K562 (cell line): Measurements from ENCODE around the gene TMPO. TPM values are rescaled to one million over a fixed set of nuclear protein-coding genes. Genes with fewer than 3 reads are reported as not detected.

Experiments used
- BACH1 ChIP-seq: fragments of 200-800 bp; sonication (Bioruptor generic); IDR thresholded peaks from 2 replicates; pipeline ENCODE4 v1.6.1; 2016; ENCODE audit warnings: missing genetic modification characterization, missing compliant biosample characterization
- ESRRB ChIP-seq: fragments of 250-450 bp; sonication (Bioruptor Pico); IDR thresholded peaks from 2 replicates; pipeline ENCODE4 v1.5.0; 2020; ENCODE audit warnings: mild to moderate bottlenecking, moderate library complexity, borderline replicate concordance
- EWSR1 ChIP-seq: fragments of 450-650 bp; IDR thresholded peaks from 2 replicates; pipeline ENCODE4 v1.6.1; 2018; ENCODE audit warnings: borderline replicate concordance, mild to moderate bottlenecking, low read depth, moderate library complexity; ENCODE audit not compliant: partially characterized antibody
- FOS ChIP-seq: IDR thresholded peaks from 3 replicates; pipeline ENCODE4 v1.6.1; 2011; ENCODE audit not compliant: insufficient read length; ENCODE audit errors: extremely low read depth
- JUNB ChIP-seq: fragments of 450-650 bp; formaldehyde crosslinking; conservative IDR thresholded peaks from 2 replicates; pipeline ENCODE4 v1.4.0; 2020; ENCODE audit warnings: mild to moderate bottlenecking
- KAT7 ChIP-seq: sonication (generic); formaldehyde crosslinking; IDR thresholded peaks from 2 replicates; pipeline ENCODE4 v1.8.0; 2022; ENCODE audit warnings: missing genetic modification reagents, mild to moderate bottlenecking, borderline replicate concordance
- NCOA1 ChIP-seq: fragments of 450-650 bp; IDR thresholded peaks from 2 replicates; pipeline ENCODE4 v1.6.1; 2016; ENCODE audit warnings: low read depth
- NCOA2 ChIP-seq, 2 experiments: fragments of 450-650 bp; IDR thresholded peaks; 2 replicates each; pipeline ENCODE4 v1.6.1; 2018; ENCODE audit warnings: mild to moderate bottlenecking in 2 of 2, moderate library complexity in 1 of 2; ENCODE audit not compliant: partially characterized antibody in 2 of 2
- NFXL1 ChIP-seq: fragments of 450-650 bp; formaldehyde crosslinking; IDR thresholded peaks from 2 replicates; pipeline ENCODE4 v1.4.0; 2021; ENCODE audit warnings: mild to moderate bottlenecking
- NR2F6 ChIP-seq: fragments of 450-650 bp; formaldehyde crosslinking; IDR thresholded peaks from 2 replicates; pipeline ENCODE4 v1.4.0; 2020; ENCODE audit warnings: mild to moderate bottlenecking
- POLR2AphosphoS5 ChIP-seq: IDR thresholded peaks from 2 replicates; pipeline ENCODE4 v1.6.1; 2011; ENCODE audit warnings: mild to moderate bottlenecking, low read depth, low read length, moderate library complexity; ENCODE audit not compliant: control insufficient read depth, insufficient read depth
- POLR2H ChIP-seq: IDR thresholded peaks from 2 replicates; pipeline ENCODE4 v1.6.1; 2016; ENCODE audit warnings: missing genetic modification characterization, low read depth, mild to moderate bottlenecking, control low read depth, missing compliant biosample characterization, moderate library complexity
- PYGO2 ChIP-seq: fragments of 450-650 bp; IDR thresholded peaks from 2 replicates; pipeline ENCODE4 v1.6.1; 2016; ENCODE audit warnings: mild to moderate bottlenecking, missing genetic modification characterization, moderate library complexity, missing compliant biosample characterization
- RAD21 ChIP-seq, 2 experiments: fragments of 250-450 bp in 1 of 2; fragments of 450-650 bp in 1 of 2; sonication (Bioruptor Pico) in 1 of 2; formaldehyde crosslinking in 1 of 2; IDR thresholded peaks in 1 of 2; conservative IDR thresholded peaks in 1 of 2; 2 replicates each; pipeline versions ENCODE4 v1.4.0 to v1.8.0; 2020 to 2022; ENCODE audit warnings: mild to moderate bottlenecking in 2 of 2, moderate library complexity in 1 of 2
- RFX5 ChIP-seq: IDR thresholded peaks from 2 replicates; pipeline ENCODE4 v1.6.1; 2011; ENCODE audit warnings: low read depth, mild to moderate bottlenecking, improper control_type of control experiment, low read length
- RFX7 ChIP-seq: fragments of 250-450 bp; sonication (Bioruptor Pico); IDR thresholded peaks from 2 replicates; pipeline ENCODE4 v1.5.1; 2021; ENCODE audit warnings: mild to moderate bottlenecking
- SNIP1 ChIP-seq: fragments of 450-650 bp; IDR thresholded peaks from 2 replicates; pipeline ENCODE4 v1.7.1; 2017; ENCODE audit warnings: low read depth, mild to moderate bottlenecking
- ZNF121 ChIP-seq: sonication (generic); formaldehyde crosslinking; conservative IDR thresholded peaks from 2 replicates; pipeline ENCODE4 v1.8.0; 2022; ENCODE audit warnings: missing genetic modification reagents
- ZNF274 ChIP-seq: IDR thresholded peaks from 2 replicates; pipeline ENCODE4 v1.6.1; 2011; ENCODE audit warnings: low read depth, mild to moderate bottlenecking, low read length, moderate library complexity, borderline replicate concordance
- polyA plus RNA-seq, 8 experiments: library from polyadenylated mRNA; depleted of rRNA in 4 of 8; stranded (reverse) in 5 of 8; unstranded in 3 of 8; fragments of >200 nt; fragmentation: Nextera tagmentation in 2 of 8; fragmentation: Illumina TruSeq in 1 of 8; extraction: Ambion mirVana in 2 of 8; extraction: Trizol in 1 of 8; gene quantifications; 2 replicates each; pipeline versions ENCODE4 v1.2.1 to v1.2.3, GENCODE V29; 2011 to 2014; ENCODE audit warnings: inconsistent platforms in 1 of 8, missing spikeins in 1 of 8
- total RNA-seq, 7 experiments: library from RNA; depleted of rRNA in 6 of 7; stranded (reverse); fragments of >200 nt in 6 of 7; fragmentation: Illumina TruSeq in 2 of 7; extraction: Trizol in 2 of 7; gene quantifications; 2 replicates each; pipeline versions ENCODE4 v1.2.1 to v1.2.3, GENCODE V29; 2011 to 2021; ENCODE audit warnings: low replicate concordance in 1 of 7
- TF ChIP-seq, protein P1 (sequence below): fragments of 250-450 bp; sonication (Bioruptor Pico); IDR thresholded peaks from 2 replicates; pipeline ENCODE4 v1.8.0; 2022; ENCODE audit warnings: moderate library complexity, mild to moderate bottlenecking, inconsistent platforms
- TF ChIP-seq, protein P2 (sequence below), 2 experiments: fragments of 450-650 bp; conservative IDR thresholded peaks; 2 replicates each; pipeline ENCODE4 v1.6.1; 2017; ENCODE audit warnings: mild to moderate bottlenecking in 2 of 2, moderate library complexity in 2 of 2
- TF ChIP-seq, protein P3 (sequence below): fragments of 250-450 bp; sonication (Bioruptor Pico); IDR thresholded peaks from 2 replicates; pipeline ENCODE4 v1.8.0; 2021; ENCODE audit warnings: moderate library complexity, mild to moderate bottlenecking, inconsistent platforms
- TF ChIP-seq, protein P4 (sequence below), 2 experiments: fragments of 250-450 bp in 1 of 2; fragments of 450-650 bp in 1 of 2; sonication (Bioruptor Pico) in 1 of 2; IDR thresholded peaks; 2 replicates each; pipeline versions ENCODE4 v1.6.1 to v1.8.0; 2016 to 2021; ENCODE audit warnings: mild to moderate bottlenecking in 2 of 2, moderate library complexity in 2 of 2, missing compliant biosample characterization in 1 of 2, missing genetic modification characterization in 1 of 2

TMPO gene
- total and polyA plus RNA-seq, 9 of the 15 experiments (the other 6 are each of a cell fraction or from before 2014, with no cell fraction given), result 62.1 to 263 (median 182) TPM

DNA sequence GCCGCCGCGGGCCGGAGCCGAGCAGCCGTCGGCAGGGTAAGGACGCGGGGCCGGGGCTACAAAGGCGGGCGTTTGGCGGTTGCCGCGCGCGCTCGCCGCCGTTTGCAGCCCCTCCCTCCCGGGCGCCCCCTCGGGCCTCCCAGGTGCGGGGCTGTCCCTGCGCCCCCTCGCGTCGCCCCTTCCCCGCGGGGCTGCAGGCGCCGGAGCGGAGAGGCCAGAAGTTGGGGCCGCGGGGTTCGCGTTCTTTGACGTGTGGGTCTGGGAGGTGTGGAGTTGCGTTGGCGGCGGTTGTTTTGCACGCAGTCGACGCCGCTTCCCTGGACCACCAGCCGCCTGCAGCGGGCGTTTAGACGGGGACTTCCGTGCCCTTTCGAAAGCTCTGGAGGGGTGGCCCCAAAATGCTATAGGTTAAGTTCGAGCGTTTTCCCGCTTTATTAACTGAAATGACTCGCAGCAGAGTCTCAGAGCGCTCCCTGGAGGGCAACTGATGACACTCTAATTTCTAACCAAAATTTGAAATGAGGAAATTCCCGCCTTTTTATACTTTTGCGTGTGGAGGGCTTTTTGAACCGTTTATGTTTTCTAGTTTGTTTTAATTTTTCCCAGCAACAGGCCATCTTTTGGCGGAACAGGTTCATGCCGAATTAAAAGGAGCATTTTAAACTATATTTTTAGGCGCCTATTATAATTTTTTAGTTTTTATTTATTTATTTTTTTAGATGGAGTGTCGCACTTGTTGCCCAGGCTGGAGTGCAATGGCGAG, 902 bp downstream of the TMPO start (continued):
- TF ChIP-seq, protein P1, sequence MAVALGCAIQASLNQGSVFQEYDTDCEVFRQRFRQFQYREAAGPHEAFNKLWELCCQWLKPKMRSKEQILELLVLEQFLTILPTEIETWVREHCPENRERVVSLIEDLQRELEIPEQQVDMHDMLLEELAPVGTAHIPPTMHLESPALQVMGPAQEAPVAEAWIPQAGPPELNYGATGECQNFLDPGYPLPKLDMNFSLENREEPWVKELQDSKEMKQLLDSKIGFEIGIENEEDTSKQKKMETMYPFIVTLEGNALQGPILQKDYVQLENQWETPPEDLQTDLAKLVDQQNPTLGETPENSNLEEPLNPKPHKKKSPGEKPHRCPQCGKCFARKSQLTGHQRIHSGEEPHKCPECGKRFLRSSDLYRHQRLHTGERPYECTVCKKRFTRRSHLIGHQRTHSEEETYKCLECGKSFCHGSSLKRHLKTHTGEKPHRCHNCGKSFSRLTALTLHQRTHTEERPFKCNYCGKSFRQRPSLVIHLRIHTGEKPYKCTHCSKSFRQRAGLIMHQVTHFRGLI (CRISPR knock-in tag), result no peak
- TF ChIP-seq POLR2AphosphoS5 (peak; percentile 68), ZNF121 (CRISPR knock-in tag) (no peak), PYGO2 (tag) (no peak), ESRRB (no peak), SNIP1 (no peak), BACH1 (no peak), NCOA1 (no peak), NR2F6 (CRISPR knock-in tag) (no peak), POLR2H (tag) (0 out of 2 replicates have a peak, but pooled peaks have one; percentile 37), NCOA2 (IDR thresholded peaks at IDR 0.05; ENCODE audit: partially characterized antibody in 2 of 2) (no peak), RFX7 (no peak), JUNB (CRISPR knock-in tag) (no peak), RAD21 (CRISPR knock-in tag; conservative IDR thresholded peaks at IDR 0.05 in 1 of 2, IDR thresholded peaks at IDR 0.05 in 1 of 2) (peak; percentile 71 to 88), NFXL1 (CRISPR knock-in tag) (no peak), RFX5 (peak; percentile 83), ZNF274 (no peak), EWSR1 (no peak), FOS (no peak), KAT7 (CRISPR knock-in tag) (no peak)
- TF ChIP-seq, protein P2, sequence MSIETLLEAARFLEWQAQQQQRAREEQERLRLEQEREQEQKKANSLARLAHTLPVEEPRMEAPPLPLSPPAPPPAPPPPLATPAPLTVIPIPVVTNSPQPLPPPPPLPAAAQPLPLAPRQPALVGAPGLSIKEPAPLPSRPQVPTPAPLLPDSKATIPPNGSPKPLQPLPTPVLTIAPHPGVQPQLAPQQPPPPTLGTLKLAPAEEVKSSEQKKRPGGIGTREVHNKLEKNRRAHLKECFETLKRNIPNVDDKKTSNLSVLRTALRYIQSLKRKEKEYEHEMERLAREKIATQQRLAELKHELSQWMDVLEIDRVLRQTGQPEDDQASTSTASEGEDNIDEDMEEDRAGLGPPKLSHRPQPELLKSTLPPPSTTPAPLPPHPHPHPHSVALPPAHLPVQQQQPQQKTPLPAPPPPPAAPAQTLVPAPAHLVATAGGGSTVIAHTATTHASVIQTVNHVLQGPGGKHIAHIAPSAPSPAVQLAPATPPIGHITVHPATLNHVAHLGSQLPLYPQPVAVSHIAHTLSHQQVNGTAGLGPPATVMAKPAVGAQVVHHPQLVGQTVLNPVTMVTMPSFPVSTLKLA (conservative IDR thresholded peaks at IDR 0.05), result peak in 1 of 2 experiments; percentile 31; a peak in 2 of 4 replicates
- TF ChIP-seq, protein P3, sequence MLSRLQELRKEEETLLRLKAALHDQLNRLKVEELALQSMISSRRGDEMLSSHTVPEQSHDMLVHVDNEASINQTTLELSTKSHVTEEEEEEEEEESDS (CRISPR knock-in tag), result no peak
- TF ChIP-seq, protein P4, sequence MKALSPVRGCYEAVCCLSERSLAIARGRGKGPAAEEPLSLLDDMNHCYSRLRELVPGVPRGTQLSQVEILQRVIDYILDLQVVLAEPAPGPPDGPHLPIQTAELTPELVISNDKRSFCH (CRISPR knock-in tag; IDR thresholded peaks at IDR 0.05), result no peak
- TF ChIP-seq, protein P4 (tag; IDR thresholded peaks at IDR 0.05), result peak; percentile 88; the same call in 1 of the 2 replicates
